ENCODE data around the gene C5orf63. TPM values are rescaled to one million over a fixed set of nuclear protein-coding genes. Genes with fewer than 3 reads are reported as not detected.

Gene C5orf63
- total and polyA plus RNA-seq, 2 of the 13 experiments (the other 11 are each of a cell fraction or from before 2014, with no cell fraction given): 7.9 to 8.8 TPM

DNA sequence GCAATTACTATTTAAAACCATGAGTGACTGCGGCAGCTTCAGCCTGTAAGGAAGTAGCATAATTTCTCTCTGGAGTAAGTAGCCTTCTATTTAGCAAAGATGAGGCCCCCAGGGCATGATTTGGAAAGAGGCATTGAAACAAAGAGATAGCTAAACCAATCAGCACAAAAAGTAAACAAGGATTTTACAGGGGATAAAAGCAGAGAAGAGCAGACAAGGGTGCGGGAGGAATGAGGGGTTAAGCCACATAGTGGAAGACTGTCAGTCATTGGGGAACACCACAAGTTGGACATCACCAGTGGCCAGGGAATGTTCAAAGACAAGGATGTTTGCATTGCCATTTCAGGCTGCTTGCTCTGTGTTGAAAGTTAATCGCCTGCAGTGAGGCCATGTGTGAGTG, 24.0 kb upstream of the C5orf63 start (continued):
- TF ChIP-seq RFX5 (IDR thresholded peaks at IDR 0.05; ENCODE audit: low read depth, low read length): peak; percentile 42; the same call in 1 of the 2 replicates
- no peak for TF ChIP-seq ZBTB7B (CRISPR knock-in tag; IDR thresholded peaks at IDR 0.05)
- peak; percentile 41; the same call in 1 of the 2 replicates for TF ChIP-seq PATZ1 (CRISPR knock-in tag; IDR thresholded peaks at IDR 0.05)
- TF ChIP-seq NFE2 (CRISPR knock-in tag; IDR thresholded peaks at IDR 0.05): no peak
- TF ChIP-seq HMG20A (CRISPR knock-in tag; IDR thresholded peaks at IDR 0.05; ENCODE audit: borderline replicate concordance): peak; percentile 67; the same call in 1 of the 2 replicates
- no peak for TF ChIP-seq FOXA1 (IDR thresholded peaks at IDR 0.05)
- peak; percentile 80 for TF ChIP-seq FOXA1 (CRISPR knock-in tag; IDR thresholded peaks at IDR 0.05)
- TF ChIP-seq ZNF10 (CRISPR knock-in tag; IDR thresholded peaks at IDR 0.05; ENCODE audit: borderline replicate concordance, low read depth): no peak
- TF ChIP-seq ZNF776 (CRISPR knock-in tag; IDR thresholded peaks at IDR 0.05): no peak
- no peak for TF ChIP-seq GABPB1 (CRISPR knock-in tag; IDR thresholded peaks at IDR 0.05)
- no peak for TF ChIP-seq ZNF547 (CRISPR knock-in tag; IDR thresholded peaks at IDR 0.05)
- TF ChIP-seq FOSL2 (CRISPR knock-in tag; IDR thresholded peaks at IDR 0.05): peak; percentile 60
- TF ChIP-seq POLR2AphosphoS2 (IDR thresholded peaks at IDR 0.05; ENCODE audit: low read depth, low read length): no peak
- no peak for TF ChIP-seq ADNP (CRISPR knock-in tag; IDR thresholded peaks at IDR 0.05)
- TF ChIP-seq CBFB (CRISPR knock-in tag; IDR thresholded peaks at IDR 0.05): 0 out of 2 replicates have a peak, but pooled peaks have one; percentile 50
- TF ChIP-seq HCFC1 (IDR thresholded peaks at IDR 0.05; ENCODE audit: low read depth, low read length): no peak
- TF ChIP-seq ZNF644 (CRISPR knock-in tag; IDR thresholded peaks at IDR 0.05; ENCODE audit: low read depth): peak; percentile 62; the same call in 1 of the 2 replicates
- 0 out of 2 replicates have a peak, but pooled peaks have one; percentile 14 for TF ChIP-seq DRAP1 (CRISPR knock-in tag; IDR thresholded peaks at IDR 0.05)
- TF ChIP-seq SRF (IDR thresholded peaks at IDR 0.05; ENCODE audit: low read depth, low read length): 0 out of 2 replicates have a peak, but pooled peaks have one; percentile 20
- TF ChIP-seq TCF7 (IDR thresholded peaks at IDR 0.05; ENCODE audit: low read depth): peak; percentile 81
- TF ChIP-seq, protein P1, sequence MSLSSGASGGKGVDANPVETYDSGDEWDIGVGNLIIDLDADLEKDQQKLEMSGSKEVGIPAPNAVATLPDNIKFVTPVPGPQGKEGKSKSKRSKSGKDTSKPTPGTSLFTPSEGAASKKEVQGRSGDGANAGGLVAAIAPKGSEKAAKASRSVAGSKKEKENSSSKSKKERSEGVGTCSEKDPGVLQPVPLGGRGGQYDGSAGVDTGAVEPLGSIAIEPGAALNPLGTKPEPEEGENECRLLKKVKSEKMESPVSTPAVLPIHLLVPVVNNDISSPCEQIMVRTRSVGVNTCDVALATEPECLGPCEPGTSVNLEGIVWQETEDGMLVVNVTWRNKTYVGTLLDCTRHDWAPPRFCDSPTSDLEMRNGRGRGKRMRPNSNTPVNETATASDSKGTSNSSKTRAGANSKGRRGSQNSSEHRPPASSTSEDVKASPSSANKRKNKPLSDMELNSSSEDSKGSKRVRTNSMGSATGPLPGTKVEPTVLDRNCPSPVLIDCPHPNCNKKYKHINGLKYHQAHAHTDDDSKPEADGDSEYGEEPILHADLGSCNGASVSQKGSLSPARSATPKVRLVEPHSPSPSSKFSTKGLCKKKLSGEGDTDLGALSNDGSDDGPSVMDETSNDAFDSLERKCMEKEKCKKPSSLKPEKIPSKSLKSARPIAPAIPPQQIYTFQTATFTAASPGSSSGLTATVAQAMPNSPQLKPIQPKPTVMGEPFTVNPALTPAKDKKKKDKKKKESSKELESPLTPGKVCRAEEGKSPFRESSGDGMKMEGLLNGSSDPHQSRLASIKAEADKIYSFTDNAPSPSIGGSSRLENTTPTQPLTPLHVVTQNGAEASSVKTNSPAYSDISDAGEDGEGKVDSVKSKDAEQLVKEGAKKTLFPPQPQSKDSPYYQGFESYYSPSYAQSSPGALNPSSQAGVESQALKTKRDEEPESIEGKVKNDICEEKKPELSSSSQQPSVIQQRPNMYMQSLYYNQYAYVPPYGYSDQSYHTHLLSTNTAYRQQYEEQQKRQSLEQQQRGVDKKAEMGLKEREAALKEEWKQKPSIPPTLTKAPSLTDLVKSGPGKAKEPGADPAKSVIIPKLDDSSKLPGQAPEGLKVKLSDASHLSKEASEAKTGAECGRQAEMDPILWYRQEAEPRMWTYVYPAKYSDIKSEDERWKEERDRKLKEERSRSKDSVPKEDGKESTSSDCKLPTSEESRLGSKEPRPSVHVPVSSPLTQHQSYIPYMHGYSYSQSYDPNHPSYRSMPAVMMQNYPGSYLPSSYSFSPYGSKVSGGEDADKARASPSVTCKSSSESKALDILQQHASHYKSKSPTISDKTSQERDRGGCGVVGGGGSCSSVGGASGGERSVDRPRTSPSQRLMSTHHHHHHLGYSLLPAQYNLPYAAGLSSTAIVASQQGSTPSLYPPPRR (CRISPR knock-in tag; IDR thresholded peaks at IDR 0.05; ENCODE audit: borderline replicate concordance): peak; percentile 43; the same call in 1 of the 2 replicates
- TF ChIP-seq IRF2 (CRISPR knock-in tag; IDR thresholded peaks at IDR 0.05): no peak
- no peak for TF ChIP-seq HOXA5 (CRISPR knock-in tag; IDR thresholded peaks at IDR 0.05)
- TF ChIP-seq, protein P2, sequence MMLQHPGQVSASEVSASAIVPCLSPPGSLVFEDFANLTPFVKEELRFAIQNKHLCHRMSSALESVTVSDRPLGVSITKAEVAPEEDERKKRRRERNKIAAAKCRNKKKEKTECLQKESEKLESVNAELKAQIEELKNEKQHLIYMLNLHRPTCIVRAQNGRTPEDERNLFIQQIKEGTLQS (CRISPR knock-in tag; IDR thresholded peaks at IDR 0.05): peak; percentile 43
- TF ChIP-seq, protein P3, sequence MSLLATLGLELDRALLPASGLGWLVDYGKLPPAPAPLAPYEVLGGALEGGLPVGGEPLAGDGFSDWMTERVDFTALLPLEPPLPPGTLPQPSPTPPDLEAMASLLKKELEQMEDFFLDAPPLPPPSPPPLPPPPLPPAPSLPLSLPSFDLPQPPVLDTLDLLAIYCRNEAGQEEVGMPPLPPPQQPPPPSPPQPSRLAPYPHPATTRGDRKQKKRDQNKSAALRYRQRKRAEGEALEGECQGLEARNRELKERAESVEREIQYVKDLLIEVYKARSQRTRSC (CRISPR knock-in tag; IDR thresholded peaks at IDR 0.05; ENCODE audit: low read depth): no peak
- TF ChIP-seq NR2F2 (IDR thresholded peaks at IDR 0.05; ENCODE audit: borderline replicate concordance, low read depth): peak; percentile 76; the same call in 1 of the 2 replicates
